ENCODE data around the gene MBTPS1.

- no peak for TF ChIP-seq CTCF (IDR thresholded peaks at IDR 0.05)
- TF ChIP-seq POLR2A (IDR thresholded peaks at IDR 0.05): no peak
These were observed 47.2 kb downstream of the MBTPS1 start for GRCh38 chr16:84069540-84069939.
